SK-N-MC (cell line): ENCODE results near the gene VAV2.

Source experiments
- DNase-seq: peaks from one replicate; pipeline ENCODE4 v3.0.0-alpha.2; 2011; ENCODE audit warnings: low read depth, low spot score
- H3K27ac ChIP-seq: fragments of 200-600 bp; sonication (generic); 2 replicates; pipeline ENCODE4 v1.5.1; 2016; ENCODE audit warnings: mixed run types
- H3K36me3 ChIP-seq: fragments of 200-600 bp; sonication (generic); 2 replicates; pipeline ENCODE4 v1.6.1; 2017; ENCODE audit warnings: antibody characterized with exemption, low read length, mixed read lengths; ENCODE audit not compliant: insufficient read depth
- H3K4me3 ChIP-seq: fragments of 200-600 bp; sonication (generic); 2 replicates; pipeline ENCODE4 v1.5.1; 2016
- H3K9ac ChIP-seq: fragments of 200-600 bp; sonication (generic); 2 replicates; pipeline ENCODE4 v1.8.0; 2017; ENCODE audit warnings: mixed run types, mixed read lengths; ENCODE audit not compliant: insufficient read length
- H3K9me3 ChIP-seq: fragments of 200-600 bp; sonication (generic); 2 replicates; pipeline ENCODE4 v1.6.1; 2017; ENCODE audit warnings: low read depth, mild to moderate bottlenecking, antibody characterized with exemption, low read length, moderate library complexity, mixed read lengths
- EZH2 ChIP-seq: fragments of 200-600 bp; sonication (generic); IDR thresholded peaks from one replicate; pipeline ENCODE4 v1.6.1; 2017; ENCODE audit warnings: antibody characterized with exemption
- FOXP2 ChIP-seq: optimal IDR thresholded peaks from 2 replicates; pipeline ENCODE3; 2011; ENCODE audit warnings: mild to moderate bottlenecking, moderate library complexity; ENCODE audit not compliant: insufficient read depth; ENCODE audit errors: extremely low read length, control extremely low read depth
- POLR2AphosphoS5 ChIP-seq: IDR thresholded peaks from 2 replicates; pipeline ENCODE4 v1.6.1; 2012; ENCODE audit warnings: mild to moderate bottlenecking, low read depth, low read length, borderline replicate concordance

VAV2 gene

DNA sequence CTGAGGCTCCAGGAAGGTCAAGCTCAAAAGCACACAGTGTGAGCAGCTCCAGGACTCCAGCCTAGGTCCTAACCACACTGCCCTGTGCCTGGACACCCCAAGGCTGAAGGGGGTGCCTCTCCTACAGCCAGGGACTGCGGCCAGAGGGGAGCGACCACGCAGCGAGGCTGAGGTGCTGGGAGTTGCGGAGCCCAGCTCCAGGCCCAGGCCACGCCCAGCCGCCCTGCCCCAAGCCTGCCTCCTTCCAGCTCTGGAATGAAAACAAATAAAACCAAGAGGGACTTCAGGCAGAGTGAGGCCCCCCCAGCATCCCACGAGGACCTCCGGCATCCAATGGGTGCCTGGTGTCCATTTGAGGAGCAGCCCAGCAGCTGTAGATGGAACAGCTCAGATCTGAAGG is 15.2 kb downstream of the VAV2 start:
- H3K4me3 ChIP-seq: no peak overlapping the region
- no peak overlapping the region for H3K9ac ChIP-seq
- no peaks in the 10 kb centered on the region for H3K9me3 ChIP-seq
- DNase-seq: no peak
- TF ChIP-seq FOXP2 (no peak), POLR2AphosphoS5 (no peak), EZH2 (no peak)
- H3K27ac ChIP-seq: no peak overlapping the region
- H3K36me3 ChIP-seq: no peaks in the 10 kb centered on the region

GRCh38 chr9:133976191-133976861 is 15.8 kb downstream of the VAV2 start:
- H3K9me3 ChIP-seq: no peaks in the 10 kb centered on the region
- DNase-seq: no peak
- no peak overlapping the region for H3K4me3 ChIP-seq
- no peak overlapping the region for H3K9ac ChIP-seq
- no peaks in the 10 kb centered on the region for H3K36me3 ChIP-seq
- TF ChIP-seq FOXP2: no peak
- no peak for TF ChIP-seq EZH2
- no peak for TF ChIP-seq POLR2AphosphoS5
- no peak overlapping the region for H3K27ac ChIP-seq

- TF ChIP-seq FOXP2 (no peak), EZH2 (no peak), POLR2AphosphoS5 (no peak)
- Histone ChIP-seq H3K4me3 (no peak overlapping the region), H3K9me3 (no peaks in the 10 kb centered on the region), H3K9ac (no peak overlapping the region), H3K36me3 (no peaks in the 10 kb centered on the region), H3K27ac (no peak overlapping the region)
- no peak for DNase-seq
Observed at GRCh38 chr9:133975511-133975910, 16.6 kb downstream of the VAV2 start.

DNA sequence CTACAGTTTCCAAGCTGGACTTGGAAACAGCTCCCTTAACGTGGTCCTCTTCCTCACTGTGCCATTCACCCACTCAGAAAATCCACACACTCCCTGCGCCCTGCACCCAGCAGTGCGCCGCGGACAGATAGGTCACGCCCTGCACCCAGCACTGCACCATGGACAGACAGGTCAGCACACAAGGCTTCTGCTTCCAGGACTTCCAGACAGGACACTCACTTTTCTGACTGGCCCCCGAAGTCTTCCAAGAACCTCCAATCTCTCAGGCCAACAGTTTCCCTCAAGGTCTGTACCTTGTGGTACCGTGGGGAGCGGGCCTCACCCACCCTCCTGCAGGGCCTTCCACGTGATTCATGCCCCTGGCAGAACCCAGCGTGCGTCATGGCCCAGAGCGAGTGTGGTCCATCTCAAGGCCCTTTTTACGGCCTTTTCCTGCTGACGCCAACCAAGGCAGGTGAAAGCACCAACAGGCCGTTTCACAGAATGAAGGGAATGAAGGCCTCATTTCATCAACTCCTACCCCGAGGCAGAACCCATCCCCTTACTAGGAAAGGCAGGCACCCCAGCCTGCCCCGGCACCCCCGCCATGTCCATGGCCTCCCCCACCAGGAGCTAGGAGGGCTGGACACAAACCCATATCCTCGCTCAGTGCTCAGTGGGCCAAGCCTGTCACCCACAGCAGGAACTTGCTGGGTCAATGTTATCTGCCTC is 17.3 kb downstream of the VAV2 start:
- no peak for DNase-seq
- TF ChIP-seq POLR2AphosphoS5 (no peak), FOXP2 (no peak), EZH2 (no peak)
- Histone ChIP-seq H3K36me3 (no peaks in the 10 kb centered on the region), H3K9ac (no peak overlapping the region), H3K4me3 (no peak overlapping the region), H3K9me3 (no peaks in the 10 kb centered on the region), H3K27ac (no peak overlapping the region)

DNA sequence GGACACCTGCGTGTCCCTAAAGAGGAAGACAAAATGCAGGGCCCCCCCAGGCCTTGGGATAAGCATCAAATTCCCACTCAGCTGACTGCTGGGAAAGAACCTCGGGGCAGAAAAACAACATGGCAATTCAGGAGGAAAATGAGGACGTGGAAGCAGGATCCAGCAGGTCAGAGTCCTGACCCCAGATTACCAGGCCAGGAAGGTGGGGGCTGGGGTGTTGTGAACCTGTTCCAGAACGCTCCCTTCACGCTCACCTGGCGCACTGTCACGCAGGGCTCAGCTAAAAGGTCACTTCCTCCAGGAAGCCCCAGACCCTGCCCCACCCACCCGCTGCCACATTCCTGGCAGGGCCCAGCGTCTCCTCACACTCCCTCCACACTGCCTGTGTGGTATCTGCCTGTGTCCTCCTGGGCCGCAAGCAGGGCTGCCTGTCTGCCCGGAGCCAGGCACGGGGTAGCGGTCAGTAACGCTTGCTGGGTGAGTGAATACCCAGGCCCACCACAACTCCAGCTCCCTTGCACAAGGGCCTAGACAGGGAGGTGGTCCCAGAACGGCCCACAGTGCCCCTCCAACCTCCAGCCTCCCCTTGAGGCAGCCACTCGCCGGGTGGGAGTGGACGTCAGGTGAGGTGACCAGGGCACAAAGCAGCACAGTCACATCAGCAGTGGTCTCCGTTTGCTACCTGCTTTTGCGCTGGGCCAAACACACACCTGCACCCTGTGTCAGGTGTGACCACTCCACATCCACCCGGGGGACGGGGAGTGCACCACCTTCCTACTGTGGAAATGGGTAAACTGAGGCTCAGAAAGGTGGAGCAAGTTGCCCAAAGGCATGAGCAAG is 18.1 kb downstream of the VAV2 start:
- no peaks in the 10 kb centered on the region for H3K9me3 ChIP-seq
- no peak overlapping the region for H3K9ac ChIP-seq
- DNase-seq: no peak
- H3K4me3 ChIP-seq: no peak overlapping the region
- H3K27ac ChIP-seq: no peak overlapping the region
- no peaks in the 10 kb centered on the region for H3K36me3 ChIP-seq
- no peak for TF ChIP-seq EZH2

DNA sequence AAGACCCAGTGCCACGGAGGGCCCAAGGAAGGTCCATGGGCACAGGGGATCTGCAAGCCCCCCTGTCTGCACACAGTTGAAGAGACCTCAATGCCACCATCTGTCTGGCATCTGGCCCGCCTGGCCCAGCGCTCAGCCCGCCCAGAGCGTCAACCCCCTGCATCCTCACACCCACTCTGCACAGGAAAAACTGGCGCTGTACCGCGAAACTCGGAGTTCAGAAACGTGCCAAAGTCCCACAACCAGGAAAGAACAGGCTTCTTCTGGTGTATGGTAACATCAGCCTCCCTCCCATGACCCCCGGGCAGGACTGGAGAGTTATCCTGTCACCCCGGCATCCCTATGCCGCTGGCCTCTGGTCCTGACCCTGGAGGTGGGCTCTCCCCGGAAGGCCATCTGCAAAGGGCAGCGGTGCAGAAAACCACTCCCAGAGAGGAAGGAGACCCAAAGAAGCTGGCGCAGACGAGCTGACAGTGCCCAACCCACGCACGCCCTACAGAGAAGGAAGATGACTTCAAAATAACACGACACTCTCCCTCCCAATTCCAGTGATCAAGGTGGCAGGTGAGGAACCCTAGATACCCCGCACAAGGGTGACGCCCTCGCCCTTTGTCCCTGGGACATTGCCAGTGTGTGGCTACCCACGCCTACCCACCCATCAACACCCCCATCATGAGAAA is 18.9 kb downstream of the VAV2 start:
- TF ChIP-seq FOXP2: no peak
- no peak for TF ChIP-seq EZH2
- TF ChIP-seq POLR2AphosphoS5: no peak
- no peaks in the 10 kb centered on the region for H3K9me3 ChIP-seq
- no peak for DNase-seq
- H3K9ac ChIP-seq: no peak overlapping the region
- H3K36me3 ChIP-seq: no peaks in the 10 kb centered on the region
- H3K4me3 ChIP-seq: no peak overlapping the region
- H3K27ac ChIP-seq: no peak overlapping the region

GRCh38 chr9:133971981-133972941 is 19.9 kb downstream of the VAV2 start:
- TF ChIP-seq EZH2 (no peak), POLR2AphosphoS5 (no peak), FOXP2 (no peak)
- Histone ChIP-seq H3K36me3 (no peaks in the 10 kb centered on the region), H3K4me3 (no peak overlapping the region), H3K27ac (no peak overlapping the region), H3K9ac (no peak overlapping the region), H3K9me3 (no peaks in the 10 kb centered on the region)
- DNase-seq: no peak
